Epidermal melanocyte (primary cell): Measurements from ENCODE around the gene KLHL26.

Source experiments
- DNase-seq: peaks from one replicate; pipeline ENCODE4 v3.0.0; 2011; ENCODE audit warnings: low spot score; ENCODE audit not compliant: insufficient read length

The KLHL26 gene

GRCh38 chr19:18684642-18684993 is 47.8 kb downstream of the KLHL26 start:
- DNase-seq, result no peak

- no peak for DNase-seq
These were observed 48.9 kb downstream of the KLHL26 start for GRCh38 chr19:18685597-18686190.

- DNase-seq, result no peak
These were observed 51.1 kb downstream of the KLHL26 start for GRCh38 chr19:18687740-18688465.

GRCh38 chr19:18696023-18696422 is 59.2 kb downstream of the KLHL26 start:
- DNase-seq, result no peak

GRCh38 chr19:18697680-18698079 is 60.9 kb downstream of the KLHL26 start:
- no peak for DNase-seq

- DNase-seq, result no peak
These were observed 61.7 kb downstream of the KLHL26 start for GRCh38 chr19:18698321-18699167.

GRCh38 chr19:18699403-18700054 is 62.7 kb downstream of the KLHL26 start:
- peak; percentile 1 for DNase-seq

- peak; percentile 65 for DNase-seq
These were observed 63.8 kb downstream of the KLHL26 start for GRCh38 chr19:18700501-18701249.

- no peak for DNase-seq
These were observed 64.4 kb downstream of the KLHL26 start for GRCh38 chr19:18701250-18701608.

- DNase-seq, result no peak
These were observed 67.2 kb downstream of the KLHL26 start for GRCh38 chr19:18704054-18704453.

- no peak for DNase-seq
These were observed 68.1 kb downstream of the KLHL26 start for GRCh38 chr19:18704971-18705370.

GRCh38 chr19:18708452-18709231 is 71.8 kb downstream of the KLHL26 start:
- DNase-seq, result no peak

- no peak for DNase-seq
These were observed 72.7 kb downstream of the KLHL26 start for GRCh38 chr19:18709546-18709945.

- peak; percentile 2 for DNase-seq
These were observed 73.4 kb downstream of the KLHL26 start for GRCh38 chr19:18710186-18710585.

GRCh38 chr19:18710996-18711751 is 74.3 kb downstream of the KLHL26 start:
- DNase-seq, result peak; percentile 2

GRCh38 chr19:18711893-18712292 is 75.1 kb downstream of the KLHL26 start:
- DNase-seq, result no peak

GRCh38 chr19:18712981-18713380 is 76.2 kb downstream of the KLHL26 start:
- DNase-seq, result peak; percentile 16

GRCh38 chr19:18713550-18714117 is 76.8 kb downstream of the KLHL26 start:
- DNase-seq, result no peak

- no peak for DNase-seq
These were observed 78.6 kb downstream of the KLHL26 start for GRCh38 chr19:18715416-18715815.
